ENCODE results near the gene TANGO6.

- TF ChIP-seq EZH2 (IDR thresholded peaks at IDR 0.05) = no peak
- no peak for TF ChIP-seq CTCF (IDR thresholded peaks at IDR 0.05)
Observed at GRCh38 chr16:68934402-68934801, 91.1 kb downstream of the TANGO6 start.
